HCT116 (cell line): ENCODE results near the gene FTSJ1. TPM values are rescaled to one million over a fixed set of nuclear protein-coding genes. Genes with fewer than 3 reads are reported as not detected.

Experiments used
- ATAC-seq: fragments of 200-7000 bp; cut with Tn5 transposase; 2 replicates; pipeline ENCODE4 v1.9.1; 2020; ENCODE audit warnings: mild to moderate bottlenecking, moderate library complexity
- BruUV-seq: library from RNA; stranded (reverse); fragments of 400-500 nt; replicated peaks from 2 replicates; lab custom pipeline; 2021; lab: Mats Ljungman, UMichigan
- CTCF ChIA-PET: fragments of 300-600 bp; sonication (Branson Sonifier 250); formaldehyde crosslinking; loops from one replicate; lab custom pipeline; 2021; ENCODE audit warnings: antibody characterized with exemption; lab: Charles Lee
- POLR2A ChIA-PET: fragments of 300-600, 350-600 bp; sonication (Branson Sonifier 250); formaldehyde crosslinking; loops from one replicate; lab custom pipeline; 2021; ENCODE audit warnings: antibody characterized with exemption; lab: Charles Lee
- RAD21 ChIA-PET, 2 experiments: fragments of 300-600 bp; sonication (Branson Sonifier 250); formaldehyde crosslinking; loops; one replicate each; lab custom pipeline; 2023; ENCODE audit warnings: low total read pairs in 2 of 2; ENCODE audit not compliant: uncharacterized antibody in 2 of 2, unreplicated experiment in 2 of 2, low non-redundant PET in 1 of 2; lab: Charles Lee
- DNase-seq: peaks from one replicate; pipeline ENCODE4 v3.0.0-alpha.2; 2010; ENCODE audit warnings: low read depth, low spot score
- H2AFZ ChIP-seq: fragments of 200-600 bp; shearing (Covaris generic), sonication (generic); 2 replicates; pipeline ENCODE4 v1.6.1; 2017; ENCODE audit warnings: low read depth, mixed run types, mixed read lengths, antibody characterized with exemption, low read length; ENCODE audit not compliant: poor library complexity, severe bottlenecking
- H3K27ac ChIP-seq: 2 replicates; pipeline ENCODE4 v1.5.1; 2012; ENCODE audit warnings: low read depth, low read length
- H3K27me3 ChIP-seq: fragments of 200-600 bp; sonication (generic); 2 replicates; pipeline ENCODE4 v1.6.1; 2016; ENCODE audit warnings: mixed run types, low read length, mixed read lengths; ENCODE audit not compliant: insufficient read depth
- H3K36me3 ChIP-seq, 2 experiments: fragments of 200-500 bp in 1 of 2; fragments of 200-600 bp in 1 of 2; sonication (Bioruptor generic) in 1 of 2; sonication (generic) in 1 of 2; 2 replicates each; pipeline versions ENCODE4 v1.5.1 to v1.6.1; 2014 to 2016; ENCODE audit warnings: low read length in 2 of 2, inconsistent platforms in 1 of 2, mixed read lengths in 1 of 2, mixed run types in 1 of 2; ENCODE audit not compliant: insufficient read depth in 2 of 2, control insufficient read depth in 1 of 2
- H3K4me1 ChIP-seq, 2 experiments: fragments of 200-600 bp in 1 of 2; sonication (generic) in 1 of 2; 2 replicates each; pipeline versions ENCODE4 v1.5.1 to v1.6.1; 2012 to 2017; ENCODE audit warnings: low read length in 2 of 2, inconsistent platforms in 1 of 2, mild to moderate bottlenecking in 1 of 2, mixed read lengths in 1 of 2, mixed run types in 1 of 2, moderate library complexity in 1 of 2; ENCODE audit not compliant: insufficient read depth in 2 of 2, control insufficient read depth in 1 of 2
- H3K4me2 ChIP-seq: fragments of 200-600 bp; sonication (generic); 2 replicates; pipeline ENCODE4 v1.6.1; 2017; ENCODE audit warnings: mixed run types, low read length, mixed read lengths
- H3K4me3 ChIP-seq, 2 experiments: fragments of 200-600 bp in 1 of 2; sonication (generic) in 1 of 2; replicated peaks in 1 of 2; 2 replicates each; pipeline ENCODE4 v1.5.1; 2011 to 2016; ENCODE audit warnings: low read length in 2 of 2, control low read depth in 1 of 2, low read depth in 1 of 2, mild to moderate bottlenecking in 1 of 2, mixed read lengths in 1 of 2, mixed run types in 1 of 2
- H3K79me2 ChIP-seq: fragments of 200-600 bp; sonication (generic); 2 replicates; pipeline ENCODE4 v1.6.1; 2017; ENCODE audit warnings: mild to moderate bottlenecking, mixed run types, low read length, moderate library complexity, mixed read lengths; ENCODE audit not compliant: insufficient read depth
- H3K9ac ChIP-seq: fragments of 200-600 bp; sonication (generic); 2 replicates; pipeline ENCODE4 v1.6.1; 2016; ENCODE audit warnings: low read length, mixed read lengths
- H3K9me2 ChIP-seq: fragments of 200-600 bp; sonication (generic), shearing (Covaris generic); 2 replicates; pipeline ENCODE4 v1.6.1; 2017; ENCODE audit warnings: mixed run types, mild to moderate bottlenecking, moderate library complexity; ENCODE audit not compliant: insufficient read depth
- H3K9me3 ChIP-seq, 2 experiments: fragments of 200-500 bp in 1 of 2; fragments of 200-600 bp in 1 of 2; sonication (Bioruptor generic) in 1 of 2; sonication (generic) in 1 of 2; 2 replicates each; pipeline ENCODE4 v1.6.1; 2014 to 2017; ENCODE audit warnings: low read length in 2 of 2, mixed read lengths in 2 of 2, inconsistent platforms in 1 of 2, low read depth in 1 of 2, mild to moderate bottlenecking in 1 of 2, mixed run types in 1 of 2, moderate library complexity in 1 of 2; ENCODE audit not compliant: control insufficient read depth in 1 of 2, insufficient read depth in 1 of 2
- H4K20me1 ChIP-seq: fragments of 200-600 bp; sonication (generic), shearing (Covaris generic); 2 replicates; pipeline ENCODE4 v1.6.1; 2017; ENCODE audit warnings: mixed run types, mild to moderate bottlenecking, moderate library complexity; ENCODE audit not compliant: insufficient read depth
- EGR1 ChIP-seq: IDR thresholded peaks from 2 replicates; pipeline ENCODE4 v1.6.1; 2012; ENCODE audit warnings: low read depth
- ELF1 ChIP-seq: IDR thresholded peaks from 2 replicates; pipeline ENCODE4 v1.6.1; 2012; ENCODE audit warnings: low read depth, borderline replicate concordance
- FOSL1 ChIP-seq: IDR thresholded peaks from 2 replicates; pipeline ENCODE4 v1.6.1; 2012; ENCODE audit warnings: low read depth
- POLR2AphosphoS5 ChIP-seq: IDR thresholded peaks from 2 replicates; pipeline ENCODE4 v1.6.1; 2011; ENCODE audit warnings: mild to moderate bottlenecking, low read depth, low read length, moderate library complexity
- RAD21 ChIP-seq: IDR thresholded peaks from 2 replicates; pipeline ENCODE4 v1.6.1; 2012; ENCODE audit warnings: low read depth, mild to moderate bottlenecking
- SP1 ChIP-seq: IDR thresholded peaks from 2 replicates; pipeline ENCODE4 v1.6.1; 2012; ENCODE audit warnings: low read depth
- SRF ChIP-seq: IDR thresholded peaks from 2 replicates; pipeline ENCODE4 v1.6.1; 2012; ENCODE audit warnings: low read depth
- TCF7L2 ChIP-seq: IDR thresholded peaks from 2 replicates; pipeline ENCODE4 v1.7.0; 2011; ENCODE audit warnings: borderline replicate concordance, inconsistent platforms; ENCODE audit not compliant: insufficient read depth, insufficient read length; ENCODE audit errors: extremely low read depth
- ZNF274 ChIP-seq: fragments of 200-500 bp; sonication (Bioruptor generic); IDR thresholded peaks from 2 replicates; pipeline ENCODE4 v1.6.1; 2014; ENCODE audit warnings: mild to moderate bottlenecking, low read depth, low read length, inconsistent platforms
- intact Hi-C: fragments of 100-400 bp; cut with micrococcal nuclease; formaldehyde crosslinking; loops from 2 replicates; pipeline ENCODE4 v1.10.0; 2022
- total RNA-seq: library from RNA; stranded (reverse); gene quantifications from one replicate; pipeline ENCODE4 v1.2.1, GENCODE V29; 2021; ENCODE audit not compliant: unreplicated experiment
- TF ChIP-seq, protein P1 (sequence below): IDR thresholded peaks from 2 replicates; pipeline ENCODE4 v1.6.1; 2012
- TF ChIP-seq, protein P2 (sequence below): IDR thresholded peaks from 2 replicates; pipeline ENCODE4 v1.6.1; 2012
- TF ChIP-seq, protein P3 (sequence below): IDR thresholded peaks from 2 replicates; pipeline ENCODE4 v1.6.1; 2012; ENCODE audit warnings: low read depth
- TF ChIP-seq, protein P4 (sequence below), 3 experiments: fragments of 200-600 bp in 1 of 3; sonication (generic) in 1 of 3; IDR thresholded peaks in 2 of 3; conservative IDR thresholded peaks in 1 of 3; 2 replicates each; pipeline ENCODE4 v1.5.1; 2012 to 2017; ENCODE audit warnings: low read depth in 2 of 3, low read length in 2 of 3, antibody characterized with exemption in 1 of 3, borderline replicate concordance in 1 of 3, control low read depth in 1 of 3, mild to moderate bottlenecking in 1 of 3, mixed read lengths in 1 of 3, mixed run types in 1 of 3, moderate library complexity in 1 of 3; ENCODE audit not compliant: insufficient read depth in 1 of 3

The FTSJ1 gene
- total RNA-seq, 1 experiment from 2014 or later, result 64.9 TPM

DNA sequence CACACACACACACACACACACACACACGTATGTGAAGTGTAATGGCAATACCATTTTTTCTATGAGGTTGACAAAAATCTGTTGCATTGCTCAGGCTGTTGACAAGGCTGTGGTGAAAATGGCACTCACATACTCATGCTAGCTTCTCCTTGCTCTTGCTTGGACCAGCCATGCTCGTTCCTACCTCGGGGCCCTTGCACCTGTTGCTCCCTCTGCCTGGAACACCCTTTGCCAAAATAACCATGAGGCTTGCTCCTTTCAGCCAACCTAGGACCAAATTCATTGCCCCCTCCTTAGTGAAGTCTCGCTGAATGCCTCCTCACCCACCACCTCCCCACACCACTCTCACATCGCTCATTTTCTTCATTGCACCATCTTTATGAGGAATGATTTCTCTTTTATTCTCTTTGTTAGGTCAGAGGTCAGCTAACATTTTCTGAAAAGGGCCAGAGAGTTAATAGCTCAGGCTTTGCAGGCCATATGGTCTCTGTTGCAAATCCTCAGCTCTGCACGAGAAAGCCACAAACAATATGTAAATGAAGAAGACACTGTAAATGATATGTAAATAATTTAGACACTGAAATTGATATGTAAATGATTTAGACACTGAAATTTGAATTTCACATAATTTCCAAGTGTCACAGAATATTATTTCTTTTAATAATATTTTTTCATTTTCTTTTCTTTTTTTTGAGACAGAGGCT lies 19.2 kb upstream of the FTSJ1 start:
- Histone ChIP-seq H3K27ac (no peak overlapping the region), H3K79me2 (no peaks in the 10 kb centered on the region), H3K36me3 (no peaks in the 10 kb centered on the region), H3K4me1 (no peaks in the 10 kb centered on the region), H3K9ac (no peak overlapping the region), H4K20me1 (no peaks in the 10 kb centered on the region), H3K9me2 (no peaks in the 10 kb centered on the region), H3K4me3 (no peak overlapping the region), H3K4me2 (no peak overlapping the region), H3K27me3 (no peaks in the 10 kb centered on the region), H3K9me3 (no peaks in the 10 kb centered on the region), H2AFZ (no peak overlapping the region)
- TF ChIP-seq EGR1 (no peak), TCF7L2 (no peak), SP1 (no peak), ELF1 (no peak), RAD21 (no peak), ZNF274 (no peak), SRF (no peak), POLR2AphosphoS5 (no peak), FOSL1 (no peak)
- TF ChIP-seq, protein P1, sequence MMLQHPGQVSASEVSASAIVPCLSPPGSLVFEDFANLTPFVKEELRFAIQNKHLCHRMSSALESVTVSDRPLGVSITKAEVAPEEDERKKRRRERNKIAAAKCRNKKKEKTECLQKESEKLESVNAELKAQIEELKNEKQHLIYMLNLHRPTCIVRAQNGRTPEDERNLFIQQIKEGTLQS, result no peak
- TF ChIP-seq, protein P2, sequence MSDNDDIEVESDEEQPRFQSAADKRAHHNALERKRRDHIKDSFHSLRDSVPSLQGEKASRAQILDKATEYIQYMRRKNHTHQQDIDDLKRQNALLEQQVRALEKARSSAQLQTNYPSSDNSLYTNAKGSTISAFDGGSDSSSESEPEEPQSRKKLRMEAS, result no peak
- TF ChIP-seq, protein P3, sequence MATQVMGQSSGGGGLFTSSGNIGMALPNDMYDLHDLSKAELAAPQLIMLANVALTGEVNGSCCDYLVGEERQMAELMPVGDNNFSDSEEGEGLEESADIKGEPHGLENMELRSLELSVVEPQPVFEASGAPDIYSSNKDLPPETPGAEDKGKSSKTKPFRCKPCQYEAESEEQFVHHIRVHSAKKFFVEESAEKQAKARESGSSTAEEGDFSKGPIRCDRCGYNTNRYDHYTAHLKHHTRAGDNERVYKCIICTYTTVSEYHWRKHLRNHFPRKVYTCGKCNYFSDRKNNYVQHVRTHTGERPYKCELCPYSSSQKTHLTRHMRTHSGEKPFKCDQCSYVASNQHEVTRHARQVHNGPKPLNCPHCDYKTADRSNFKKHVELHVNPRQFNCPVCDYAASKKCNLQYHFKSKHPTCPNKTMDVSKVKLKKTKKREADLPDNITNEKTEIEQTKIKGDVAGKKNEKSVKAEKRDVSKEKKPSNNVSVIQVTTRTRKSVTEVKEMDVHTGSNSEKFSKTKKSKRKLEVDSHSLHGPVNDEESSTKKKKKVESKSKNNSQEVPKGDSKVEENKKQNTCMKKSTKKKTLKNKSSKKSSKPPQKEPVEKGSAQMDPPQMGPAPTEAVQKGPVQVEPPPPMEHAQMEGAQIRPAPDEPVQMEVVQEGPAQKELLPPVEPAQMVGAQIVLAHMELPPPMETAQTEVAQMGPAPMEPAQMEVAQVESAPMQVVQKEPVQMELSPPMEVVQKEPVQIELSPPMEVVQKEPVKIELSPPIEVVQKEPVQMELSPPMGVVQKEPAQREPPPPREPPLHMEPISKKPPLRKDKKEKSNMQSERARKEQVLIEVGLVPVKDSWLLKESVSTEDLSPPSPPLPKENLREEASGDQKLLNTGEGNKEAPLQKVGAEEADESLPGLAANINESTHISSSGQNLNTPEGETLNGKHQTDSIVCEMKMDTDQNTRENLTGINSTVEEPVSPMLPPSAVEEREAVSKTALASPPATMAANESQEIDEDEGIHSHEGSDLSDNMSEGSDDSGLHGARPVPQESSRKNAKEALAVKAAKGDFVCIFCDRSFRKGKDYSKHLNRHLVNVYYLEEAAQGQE, result no peak
- TF ChIP-seq, protein P4, sequence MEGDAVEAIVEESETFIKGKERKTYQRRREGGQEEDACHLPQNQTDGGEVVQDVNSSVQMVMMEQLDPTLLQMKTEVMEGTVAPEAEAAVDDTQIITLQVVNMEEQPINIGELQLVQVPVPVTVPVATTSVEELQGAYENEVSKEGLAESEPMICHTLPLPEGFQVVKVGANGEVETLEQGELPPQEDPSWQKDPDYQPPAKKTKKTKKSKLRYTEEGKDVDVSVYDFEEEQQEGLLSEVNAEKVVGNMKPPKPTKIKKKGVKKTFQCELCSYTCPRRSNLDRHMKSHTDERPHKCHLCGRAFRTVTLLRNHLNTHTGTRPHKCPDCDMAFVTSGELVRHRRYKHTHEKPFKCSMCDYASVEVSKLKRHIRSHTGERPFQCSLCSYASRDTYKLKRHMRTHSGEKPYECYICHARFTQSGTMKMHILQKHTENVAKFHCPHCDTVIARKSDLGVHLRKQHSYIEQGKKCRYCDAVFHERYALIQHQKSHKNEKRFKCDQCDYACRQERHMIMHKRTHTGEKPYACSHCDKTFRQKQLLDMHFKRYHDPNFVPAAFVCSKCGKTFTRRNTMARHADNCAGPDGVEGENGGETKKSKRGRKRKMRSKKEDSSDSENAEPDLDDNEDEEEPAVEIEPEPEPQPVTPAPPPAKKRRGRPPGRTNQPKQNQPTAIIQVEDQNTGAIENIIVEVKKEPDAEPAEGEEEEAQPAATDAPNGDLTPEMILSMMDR (IDR thresholded peaks at IDR 0.05 in 2 of 3, conservative IDR thresholded peaks at IDR 0.05 in 1 of 3; ENCODE audit: borderline replicate concordance in 1 of 3, insufficient read depth in 1 of 3, low read depth in 2 of 3, low read length in 2 of 3), result no peak
- ChIA-PET POLR2A (no interaction called here), CTCF (no interaction called here), RAD21 (interaction anchor here in 1 of 2 experiments (0.7 kb wide), 1 partner anchor 200 kb away, joined by 3 read pairs; no protein-coding TSS in a partner anchor)
- ATAC-seq (no peak), DNase-seq (no peak)
- intact Hi-C loops, result no loop called here
- BruUV-seq, result no TSS peak
